CD4-positive, alpha-beta T cell (primary cell): Measurements from ENCODE around the gene C12orf76. TPM values are rescaled to one million over a fixed set of nuclear protein-coding genes. Genes with fewer than 3 reads are reported as not detected.

Experiments
- ATAC-seq: fragments of 200-7000 bp; cut with Tn5 transposase; one replicate; pipeline ENCODE4 v1.10.0; 2022; ENCODE audit warnings: mild to moderate bottlenecking; ENCODE audit not compliant: poor library complexity
- CTCF ChIA-PET: fragments of 350-600 bp; sonication (Branson Sonifier 250); formaldehyde crosslinking; loops from one replicate; lab custom pipeline; 2021; ENCODE audit warnings: antibody characterized with exemption, inconsistent platforms; lab: Charles Lee
- POLR2A ChIA-PET: fragments of 350-600 bp; sonication (Branson Sonifier 250); formaldehyde crosslinking; loops from one replicate; lab custom pipeline; 2021; ENCODE audit warnings: antibody characterized with exemption, inconsistent platforms; lab: Charles Lee
- DNase-seq, 14 experiments: peaks; one replicate each; pipeline ENCODE4 v3.0.0-alpha.2; 2013 to 2020; ENCODE audit warnings: mixed read lengths in 2 of 14
- H3K27ac ChIP-seq, 2 donors: one replicate each; pipeline versions ENCODE4 v1.5.1 to v1.7.0; 2013; ENCODE audit warnings: low read length in 2 of 2, low read depth in 1 of 2, mild to moderate bottlenecking in 1 of 2
- H3K27me3 ChIP-seq, 2 experiments: 1 replicate in 1 of 2; 2 replicates in 1 of 2; pipeline versions ENCODE4 v1.6.1 to v1.7.0; 2013; ENCODE audit warnings: low read length in 2 of 2, control low read depth in 1 of 2, mild to moderate bottlenecking in 1 of 2, moderate library complexity in 1 of 2; ENCODE audit not compliant: insufficient read depth in 2 of 2, control insufficient read depth in 1 of 2
- H3K36me3 ChIP-seq: one replicate; pipeline ENCODE4 v1.6.1; 2013; ENCODE audit warnings: low read length, control low read depth; ENCODE audit not compliant: insufficient read depth
- H3K4me1 ChIP-seq: one replicate; pipeline ENCODE4 v1.6.1; 2013; ENCODE audit warnings: low read length, control low read depth; ENCODE audit not compliant: insufficient read depth
- H3K4me3 ChIP-seq: one replicate; pipeline ENCODE4 v1.5.1; 2013; ENCODE audit warnings: mild to moderate bottlenecking, low read length, moderate library complexity
- H3K9me3 ChIP-seq, 2 experiments: 1 replicate in 1 of 2; 2 replicates in 1 of 2; pipeline versions ENCODE4 v1.6.1 to v1.7.0; 2013; ENCODE audit warnings: low read length in 2 of 2, mild to moderate bottlenecking in 2 of 2, control low read depth in 1 of 2, moderate library complexity in 1 of 2; ENCODE audit not compliant: control insufficient read depth in 1 of 2, insufficient read depth in 1 of 2
- H3K27ac Mint-ChIP-seq: one replicate; pipeline ENCODE4 v1.8.0; 2020; ENCODE audit warnings: mixed read lengths
- H3K27me3 Mint-ChIP-seq: one replicate; pipeline ENCODE4 v1.8.0; 2021; ENCODE audit warnings: mixed read lengths
- H3K36me3 Mint-ChIP-seq: one replicate; pipeline ENCODE4 v1.8.0; 2021; ENCODE audit warnings: low read depth, mixed read lengths
- H3K4me1 Mint-ChIP-seq: one replicate; pipeline ENCODE4 v1.8.0; 2021; ENCODE audit warnings: low read depth, mixed read lengths
- H3K4me3 Mint-ChIP-seq: one replicate; pipeline ENCODE4 v1.8.0; 2020; ENCODE audit warnings: mild to moderate bottlenecking, mixed read lengths
- H3K9me3 Mint-ChIP-seq: one replicate; pipeline ENCODE4 v1.8.0; 2020; ENCODE audit warnings: mixed read lengths
- intact Hi-C, 2 experiments: fragments of 100-400 bp; cut with DNase I in 1 of 2; cut with micrococcal nuclease in 1 of 2; formaldehyde crosslinking; loops; one replicate each; pipeline versions ENCODE4 v1.15.1 to v1.9.0; 2023 to 2025; cut with DNase I, micrococcal nuclease
- total RNA-seq, 174 experiments: library from RNA in 2 of 174; stranded (reverse) in 2 of 174; gene quantifications; one replicate each; pipeline ENCODE4 v1.2.3 and lab custom pipeline; 2021 to 2026
- TF ChIP-seq, protein P1 (sequence below): fragments of 200-600 bp; IDR thresholded peaks from one replicate; pipeline ENCODE4 v1.8.0; 2022; ENCODE audit warnings: antibody characterized with exemption, mild to moderate bottlenecking

The C12orf76 gene
- total RNA-seq, 2 experiments from 2014 or later: 9.8 to 12.6 TPM

GRCh38 chr12:109998241-109998903, 50.0 kb downstream of the C12orf76 start:
- DNase-seq: no peak
- H3K4me3 ChIP-seq: peak overlapping the region; percentile 94
- peak overlapping the region; percentile 97 for H3K4me3 Mint-ChIP-seq
- peaks cover 27% of the 10 kb centered on the region for H3K36me3 Mint-ChIP-seq
- CTCF ChIA-PET: interaction anchor here (1.1 to 1.3 kb wide), 2 partner anchors 26 to 452 kb away, joined by 3 read pairs; partner anchors contain the start of gene ARPC3
- peaks cover 58% of the 10 kb centered on the region for H3K4me1 ChIP-seq
- intact Hi-C loops: loop anchor here in 1 of 2 experiments (2.0 to 10.0 kb wide), 8 partner anchors 50 to 744 kb away; partner anchors contain the start of genes ANAPC7, C12orf76, FAM222A and GLTP
- H3K27ac ChIP-seq: peak overlapping the region; percentile 55 to 89
- TF ChIP-seq, protein P1, sequence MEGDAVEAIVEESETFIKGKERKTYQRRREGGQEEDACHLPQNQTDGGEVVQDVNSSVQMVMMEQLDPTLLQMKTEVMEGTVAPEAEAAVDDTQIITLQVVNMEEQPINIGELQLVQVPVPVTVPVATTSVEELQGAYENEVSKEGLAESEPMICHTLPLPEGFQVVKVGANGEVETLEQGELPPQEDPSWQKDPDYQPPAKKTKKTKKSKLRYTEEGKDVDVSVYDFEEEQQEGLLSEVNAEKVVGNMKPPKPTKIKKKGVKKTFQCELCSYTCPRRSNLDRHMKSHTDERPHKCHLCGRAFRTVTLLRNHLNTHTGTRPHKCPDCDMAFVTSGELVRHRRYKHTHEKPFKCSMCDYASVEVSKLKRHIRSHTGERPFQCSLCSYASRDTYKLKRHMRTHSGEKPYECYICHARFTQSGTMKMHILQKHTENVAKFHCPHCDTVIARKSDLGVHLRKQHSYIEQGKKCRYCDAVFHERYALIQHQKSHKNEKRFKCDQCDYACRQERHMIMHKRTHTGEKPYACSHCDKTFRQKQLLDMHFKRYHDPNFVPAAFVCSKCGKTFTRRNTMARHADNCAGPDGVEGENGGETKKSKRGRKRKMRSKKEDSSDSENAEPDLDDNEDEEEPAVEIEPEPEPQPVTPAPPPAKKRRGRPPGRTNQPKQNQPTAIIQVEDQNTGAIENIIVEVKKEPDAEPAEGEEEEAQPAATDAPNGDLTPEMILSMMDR: no peak
- no peaks in the 10 kb centered on the region for H3K27me3 ChIP-seq
- ATAC-seq: no peak
- peaks cover 81% of the 10 kb centered on the region for H3K4me1 Mint-ChIP-seq
- H3K27ac Mint-ChIP-seq: peak overlapping the region; percentile 94
- peaks cover 8% of the 10 kb centered on the region for H3K36me3 ChIP-seq
- H3K9me3 Mint-ChIP-seq: no peaks in the 10 kb centered on the region
- H3K9me3 ChIP-seq: no peaks in the 10 kb centered on the region
- POLR2A ChIA-PET: interaction anchor here (0.8 to 2.2 kb wide), 13 partner anchors 13 to 470 kb away, joined by 3 to 13 read pairs (median 4); partner anchors contain the start of genes ATP2A2, FAM216A, GPN3 and IFT81
- no peaks in the 10 kb centered on the region for H3K27me3 Mint-ChIP-seq

GRCh38 chr12:109997393-109997792, 50.9 kb downstream of the C12orf76 start:
- ATAC-seq (no peak), DNase-seq (no peak)
- H3K9me3 Mint-ChIP-seq: no peaks in the 10 kb centered on the region
- no peaks in the 10 kb centered on the region for H3K27me3 Mint-ChIP-seq
- POLR2A ChIA-PET: interaction anchor here (1.0 to 1.7 kb wide), 2 partner anchors 76 to 470 kb away, joined by 3 to 4 read pairs; partner anchors contain the start of gene GPN3
- TF ChIP-seq, protein P1: no peak
- peak overlapping the region; percentile 94 for H3K27ac Mint-ChIP-seq
- Histone ChIP-seq H3K4me3 (no peak overlapping the region), H3K36me3 (no peaks in the 10 kb centered on the region), H3K27me3 (no peaks in the 10 kb centered on the region), H3K9me3 (no peaks in the 10 kb centered on the region), H3K27ac (no peak overlapping the region), H3K4me1 (peaks cover 55% of the 10 kb centered on the region)
- peak overlapping the region; percentile 97 for H3K4me3 Mint-ChIP-seq
- intact Hi-C loops: loop anchor here in 1 of 2 experiments (5.0 to 10.0 kb wide), 7 partner anchors 95 to 745 kb away; partner anchors contain the start of genes ANAPC7, FAM222A, GLTP and MMAB
- H3K4me1 Mint-ChIP-seq: peaks cover 75% of the 10 kb centered on the region
- CTCF ChIA-PET: no interaction called here
- peaks cover 27% of the 10 kb centered on the region for H3K36me3 Mint-ChIP-seq

GRCh38 chr12:109996483-109996853, 51.9 kb downstream of the C12orf76 start:
- ATAC-seq (no peak), DNase-seq (no peak)
- Histone ChIP-seq H3K9me3 (no peaks in the 10 kb centered on the region), H3K4me1 (peaks cover 55% of the 10 kb centered on the region), H3K36me3 (peaks cover 5% of the 10 kb centered on the region), H3K27me3 (no peaks in the 10 kb centered on the region), H3K4me3 (peak overlapping the region; percentile 95), H3K27ac (peak overlapping the region; percentile 48 to 92)
- TF ChIP-seq, protein P1: no peak
- Mint-ChIP-seq H3K36me3 (peaks cover 31% of the 10 kb centered on the region), H3K27me3 (no peaks in the 10 kb centered on the region), H3K27ac (peak overlapping the region; percentile 83), H3K9me3 (no peaks in the 10 kb centered on the region), H3K4me3 (peak overlapping the region; percentile 97), H3K4me1 (peaks cover 72% of the 10 kb centered on the region)
- CTCF ChIA-PET: no interaction called here
- POLR2A ChIA-PET: interaction anchor here (0.6 to 1.0 kb wide), 2 partner anchors 29 to 96 kb away, joined by 3 to 4 read pairs; partner anchors contain the start of gene TCHP
- intact Hi-C loops: loop anchor here (1.0 to 10.0 kb wide), 8 partner anchors 19 to 746 kb away; partner anchors contain the start of genes ANAPC7 (in 1 of the 2), FAM222A (in 1 of the 2), GLTP (in 1 of the 2) and MMAB (in 1 of the 2)
